Thymus (tissue), 14 donors: ENCODE data around the gene FAM3A. TPM values are rescaled to one million over a fixed set of nuclear protein-coding genes. Genes with fewer than 3 reads are reported as not detected.
"Not testable (repeated sequence)": the region's sequence is repeated elsewhere in the genome, so short reads cannot be mapped to it uniquely, and the experiment has no call there.

Source experiments
- DNase-seq, 9 donors: peaks; one replicate each; pipeline ENCODE4 v3.0.0-alpha.2; 2013; ENCODE audit warnings: low spot score in 9 of 9, low read depth in 6 of 9, missing footprints in 1 of 9
- H3K27ac ChIP-seq, 2 donors: one replicate each; pipeline ENCODE4 v1.5.1; 2013; ENCODE audit warnings: control low read depth in 1 of 2, low read depth in 1 of 2, low read length in 1 of 2, mild to moderate bottlenecking in 1 of 2, moderate library complexity in 1 of 2
- H3K27me3 ChIP-seq, 2 donors: one replicate each; pipeline ENCODE4 v1.5.1; 2013; ENCODE audit warnings: low read length in 1 of 2; ENCODE audit not compliant: control insufficient read depth in 2 of 2, insufficient read depth in 1 of 2
- H3K36me3 ChIP-seq, 2 donors: one replicate each; pipeline ENCODE4 v1.5.1; 2013; ENCODE audit warnings: low read length in 1 of 2, mild to moderate bottlenecking in 1 of 2, moderate library complexity in 1 of 2; ENCODE audit not compliant: control insufficient read depth in 2 of 2, insufficient read depth in 2 of 2
- H3K4me1 ChIP-seq, 2 donors: one replicate each; pipeline ENCODE4 v1.5.1; 2013; ENCODE audit warnings: low read length in 2 of 2; ENCODE audit not compliant: control insufficient read depth in 2 of 2, insufficient read depth in 2 of 2
- H3K4me3 ChIP-seq, 2 donors: one replicate each; pipeline ENCODE4 v1.5.1; 2013; ENCODE audit warnings: low read length in 2 of 2, control low read depth in 1 of 2, mild to moderate bottlenecking in 1 of 2
- H3K9me3 ChIP-seq, 2 donors: one replicate each; pipeline ENCODE4 v1.5.1; 2013; ENCODE audit warnings: low read length in 1 of 2, mild to moderate bottlenecking in 1 of 2; ENCODE audit not compliant: control insufficient read depth in 2 of 2, insufficient read depth in 1 of 2
- WGBS: extraction: QIAGEN DNeasy Blood & Tissue Kit; methylation state at CpG from one replicate; pipeline ENCODE4 v1.1.7; 2013; 5-methylcytosine and 5-hydroxymethylcytosine counted together
- long read RNA-seq, 10 donors: transcript quantifications; one replicate each; lab custom pipeline, GENCODE V29; 2026
- polyA plus RNA-seq: library from polyadenylated mRNA; stranded (reverse); fragments of 200-250 nt; gene quantifications from one replicate; pipeline ENCODE4 v1.2.3, GENCODE V29; 2013
- total RNA-seq: library from RNA; stranded (reverse); fragments of 120-200 nt; gene quantifications from one replicate; pipeline ENCODE4 v1.2.4, GENCODE V29; 2013
- donor health status: healthy.

Gene FAM3A
- total RNA-seq (18.4 TPM), polyA plus RNA-seq (73.4 TPM)
- long read RNA-seq, donor 1, result 0 reads
- long read RNA-seq, donor 2, partial matches to known transcripts, result 0 of 8 reads
- long read RNA-seq, donor 2, other reads (novel, unspliced or antisense), result 0 of 8 reads
- long read RNA-seq, donor 3, partial matches to known transcripts, result 0 of 5 reads
- long read RNA-seq, donor 3, other reads (novel, unspliced or antisense), result 0 of 5 reads
- long read RNA-seq, donor 4, partial matches to known transcripts, result 0 of 4 reads
- long read RNA-seq, donor 4, other reads (novel, unspliced or antisense), result 0 of 4 reads
- long read RNA-seq, donor 5, transcript FAM3A-215 (9 exons, 1,800 nt), result major isoform, 5 of 11 reads
- long read RNA-seq, donor 5, partial matches to known transcripts, result 0 of 11 reads
- long read RNA-seq, donor 5, other reads (novel, unspliced or antisense), result 0 of 11 reads
- long read RNA-seq, donor 6, partial matches to known transcripts, result 0 of 8 reads
- long read RNA-seq, donor 6, other reads (novel, unspliced or antisense), result 0 of 8 reads
- long read RNA-seq, donor 7, partial matches to known transcripts, result 0 of 4 reads
- long read RNA-seq, donor 7, other reads (novel, unspliced or antisense), result 0 of 4 reads
- long read RNA-seq, donor 8, partial matches to known transcripts, result 0 of 3 reads
- long read RNA-seq, donor 8, other reads (novel, unspliced or antisense), result 0 of 3 reads
- long read RNA-seq, donor 9, partial matches to known transcripts, result 0 of 2 reads
- long read RNA-seq, donor 9, other reads (novel, unspliced or antisense), result 0 of 2 reads
- long read RNA-seq, donor 10, partial matches to known transcripts, result 0 of 4 reads
- long read RNA-seq, donor 10, other reads (novel, unspliced or antisense), result 0 of 4 reads

- H3K27ac ChIP-seq, result peak within 1 kb of the TSS; percentile 79 to 87
- WGBS, result under 1% methylated on average over 58 of the region's 59 CpGs
These were observed at the start of gene FAM3A for GRCh38 chrX:154515966-154516655. FAM3A (minus strand) TSS chrX:154516232; CDS start chrX:154515772, 460 bp downstream.

GRCh38 chrX:154562295-154562694 is 46.3 kb upstream of the FAM3A start:
- H3K36me3 ChIP-seq, H3K27ac ChIP-seq, H3K9me3 ChIP-seq, DNase-seq, H3K4me1 ChIP-seq, H3K4me3 ChIP-seq, H3K27me3 ChIP-seq: not testable (repeated sequence)
- no CpG with 5 or more reads among the region's 10 CpGs for WGBS

More at GRCh38 chrX:154515966-154516655, at the start of gene FAM3A:
- Histone ChIP-seq H3K27me3 (no peaks in the 10 kb centered on the region), H3K4me1 (peaks cover 10 to 28% of the 10 kb centered on the region in 2 donors), H3K4me3 (peak within 1 kb of the TSS; percentile 71 to 80), H3K9me3 (peaks cover 0 to 11% of the 10 kb centered on the region in 2 donors), H3K36me3 (peaks cover 0 to 3% of the 10 kb centered on the region in 2 donors)
- peak in 8 of 9 donors; percentile 57 to 90 (median 81) for DNase-seq

- not testable (repeated sequence) for H3K4me1 ChIP-seq, H3K4me3 ChIP-seq, H3K9me3 ChIP-seq, H3K27me3 ChIP-seq, DNase-seq, H3K27ac ChIP-seq, H3K36me3 ChIP-seq
- WGBS, result 84% methylated on average over 12 of the region's 31 CpGs
These were observed 44.3 kb upstream of the FAM3A start for GRCh38 chrX:154560326-154560725.

GRCh38 chrX:154558896-154559295 is 42.9 kb upstream of the FAM3A start:
- H3K27me3 ChIP-seq, H3K4me3 ChIP-seq, DNase-seq, H3K27ac ChIP-seq, H3K4me1 ChIP-seq, H3K9me3 ChIP-seq: not testable (repeated sequence)
- H3K36me3 ChIP-seq, result peaks cover 12% of the 10 kb centered on the region in 2 donors
- WGBS, result 97% methylated on average over 9 of the region's 21 CpGs

- H3K36me3 ChIP-seq, result peaks cover 16 to 17% of the 10 kb centered on the region in 2 donors
- not testable (repeated sequence) for H3K4me1 ChIP-seq, H3K27me3 ChIP-seq, H3K27ac ChIP-seq, H3K9me3 ChIP-seq, DNase-seq, H3K4me3 ChIP-seq
- 55% methylated on average over 4 of the region's 24 CpGs for WGBS
These were observed 42.1 kb upstream of the FAM3A start for GRCh38 chrX:154558060-154558690.

- not testable (repeated sequence) for DNase-seq, H3K4me3 ChIP-seq, H3K9me3 ChIP-seq, H3K27me3 ChIP-seq, H3K27ac ChIP-seq, H3K4me1 ChIP-seq
- H3K36me3 ChIP-seq, result peaks cover 20 to 27% of the 10 kb centered on the region in 2 donors
- 87% methylated on average over 8 of the region's 18 CpGs for WGBS
These were observed 36.2 kb upstream of the FAM3A start for GRCh38 chrX:154552112-154552806.

- Histone ChIP-seq H3K4me1 (peaks cover 6 to 18% of the 10 kb centered on the region in 2 donors), H3K36me3 (peaks cover 16 to 25% of the 10 kb centered on the region in 2 donors), H3K27me3 (no peaks in the 10 kb centered on the region), H3K27ac (no peak overlapping the region), H3K4me3 (no peak overlapping the region), H3K9me3 (no peaks in the 10 kb centered on the region)
- WGBS, result 92% methylated on average over 1 of the region's 1 CpG
- DNase-seq, result no peak
These were observed 33.7 kb upstream of the FAM3A start for GRCh38 chrX:154549766-154550165.

GRCh38 chrX:154548028-154548316 is 31.9 kb upstream of the FAM3A start:
- H3K27me3 ChIP-seq, result no peaks in the 10 kb centered on the region
- 1% methylated on average over 9 of the region's 9 CpGs for WGBS
- no peak for DNase-seq
- H3K4me1 ChIP-seq, result peaks cover 11 to 28% of the 10 kb centered on the region in 2 donors
- peak overlapping the region; percentile 90 to 97 for H3K27ac ChIP-seq
- no peaks in the 10 kb centered on the region for H3K9me3 ChIP-seq
- H3K4me3 ChIP-seq, result peak overlapping the region; percentile 74 to 88
- peaks cover 7 to 12% of the 10 kb centered on the region in 2 donors for H3K36me3 ChIP-seq
